Stimulated activated CD4-positive, alpha-beta T cell treated with anti-CD3 and anti-CD28 coated beads, Interleukin-2, amount 100 ng/mL, for 48 hours (primary cell): Measurements from ENCODE around the gene ZNF335.

Experiments used
- DNase-seq, 2 donors: peaks; one replicate each; pipeline ENCODE4 v3.0.0-alpha.2; 2020

The ZNF335 gene

GRCh38 chr20:45949542-45950329, 22.3 kb downstream of the ZNF335 start:
- DNase-seq = no peak

- no peak for DNase-seq
These were observed 23.1 kb downstream of the ZNF335 start for GRCh38 chr20:45948742-45949541.

- no peak for DNase-seq
These were observed 23.7 kb downstream of the ZNF335 start for GRCh38 chr20:45948261-45948733.

GRCh38 chr20:45947110-45947866, 24.7 kb downstream of the ZNF335 start:
- DNase-seq = no peak

- no peak for DNase-seq
These were observed 25.6 kb downstream of the ZNF335 start for GRCh38 chr20:45946149-45946970.

- no peak for DNase-seq
These were observed 26.3 kb downstream of the ZNF335 start for GRCh38 chr20:45945678-45946148.

- DNase-seq = no peak
These were observed 26.9 kb downstream of the ZNF335 start for GRCh38 chr20:45944965-45945677.

GRCh38 chr20:45944151-45944964, 27.6 kb downstream of the ZNF335 start:
- no peak for DNase-seq

GRCh38 chr20:45943613-45944012, 28.4 kb downstream of the ZNF335 start:
- no peak for DNase-seq

GRCh38 chr20:45940469-45940868, 31.5 kb downstream of the ZNF335 start:
- DNase-seq = no peak

- DNase-seq = no peak
These were observed 31.9 kb downstream of the ZNF335 start for GRCh38 chr20:45940053-45940452.

- DNase-seq = no peak
These were observed 33.1 kb downstream of the ZNF335 start for GRCh38 chr20:45938727-45939438.

- no peak for DNase-seq
These were observed 34.2 kb downstream of the ZNF335 start for GRCh38 chr20:45937765-45938164.

- DNase-seq = no peak
These were observed 36.5 kb downstream of the ZNF335 start for GRCh38 chr20:45935416-45936046.

- peak; percentile 98 to 99 for DNase-seq
These were observed 37.2 kb downstream of the ZNF335 start, which contains the start of gene PCIF1 for GRCh38 chr20:45934586-45935415. TSS of gene PCIF1 (plus strand) at chr20:45934683. CDS start at chr20:45939000, 4,317 bp downstream.

GRCh38 chr20:45934046-45934585, 37.9 kb downstream of the ZNF335 start:
- DNase-seq = peak; percentile 23 to 34

- DNase-seq = peak; percentile 47
These were observed 38.5 kb downstream of the ZNF335 start for GRCh38 chr20:45933266-45934045.
